Dermis lymphatic vessel endothelial cell (primary cell): ENCODE results near the gene IMPDH1. TPM values are rescaled to one million over a fixed set of nuclear protein-coding genes. Genes with fewer than 3 reads are reported as not detected.

Experiments used
- total RNA-seq: library from RNA; depleted of rRNA; stranded (reverse); fragments of >200 nt; gene quantifications from 2 replicates; pipeline ENCODE4 v1.2.1, GENCODE V29; 2014

The IMPDH1 gene
- 31.1 and 42.9 TPM in 2 replicates for total RNA-seq

DNA sequence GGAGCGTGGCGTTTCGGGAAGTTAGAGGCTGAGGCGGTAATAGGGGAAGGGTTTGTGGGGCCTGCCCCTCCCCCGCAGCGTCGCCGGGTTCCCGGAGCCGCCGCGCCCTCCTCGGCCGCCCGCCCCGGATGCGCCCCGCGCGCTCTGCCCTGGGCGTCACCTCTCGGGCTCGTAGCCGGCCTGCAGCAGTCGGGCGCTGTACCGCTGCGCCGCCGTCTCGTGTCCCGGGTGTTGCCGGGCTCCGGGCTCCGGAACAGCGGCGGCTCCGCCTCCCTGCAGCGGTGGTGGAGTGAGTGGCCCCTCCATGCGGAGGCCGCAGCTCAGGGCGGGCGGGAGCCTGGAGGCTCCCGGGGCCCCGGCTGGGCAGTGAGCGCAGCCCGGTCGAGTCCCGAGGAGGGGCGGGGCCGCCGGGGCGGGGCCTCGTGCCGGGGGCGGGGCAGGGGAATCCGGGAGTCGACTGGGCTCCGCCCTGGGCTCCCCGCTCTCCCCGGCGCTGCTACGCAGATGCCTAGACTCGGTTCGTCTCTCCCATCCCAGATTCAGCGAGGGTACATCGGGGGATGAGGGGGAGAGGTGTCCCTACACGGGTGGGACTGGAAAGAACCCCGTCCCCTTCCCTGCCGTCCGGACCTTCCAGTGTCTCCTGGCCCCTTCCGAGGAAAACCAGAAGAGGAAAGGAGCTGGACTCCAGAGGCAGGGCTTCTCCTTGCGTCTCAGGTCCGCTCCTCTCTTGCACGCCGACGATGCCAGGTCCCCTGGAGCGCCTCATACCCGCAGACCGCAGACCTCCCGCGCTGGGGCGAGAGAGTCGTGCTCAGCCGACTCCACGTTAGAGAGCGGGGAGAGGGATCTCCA is at the start of gene IMPDH1:
IMPDH1 (minus strand) TSS at position 387 of the 855 bp plus-strand sequence; CDS start at position 306, 81 bp downstream.

DNA sequence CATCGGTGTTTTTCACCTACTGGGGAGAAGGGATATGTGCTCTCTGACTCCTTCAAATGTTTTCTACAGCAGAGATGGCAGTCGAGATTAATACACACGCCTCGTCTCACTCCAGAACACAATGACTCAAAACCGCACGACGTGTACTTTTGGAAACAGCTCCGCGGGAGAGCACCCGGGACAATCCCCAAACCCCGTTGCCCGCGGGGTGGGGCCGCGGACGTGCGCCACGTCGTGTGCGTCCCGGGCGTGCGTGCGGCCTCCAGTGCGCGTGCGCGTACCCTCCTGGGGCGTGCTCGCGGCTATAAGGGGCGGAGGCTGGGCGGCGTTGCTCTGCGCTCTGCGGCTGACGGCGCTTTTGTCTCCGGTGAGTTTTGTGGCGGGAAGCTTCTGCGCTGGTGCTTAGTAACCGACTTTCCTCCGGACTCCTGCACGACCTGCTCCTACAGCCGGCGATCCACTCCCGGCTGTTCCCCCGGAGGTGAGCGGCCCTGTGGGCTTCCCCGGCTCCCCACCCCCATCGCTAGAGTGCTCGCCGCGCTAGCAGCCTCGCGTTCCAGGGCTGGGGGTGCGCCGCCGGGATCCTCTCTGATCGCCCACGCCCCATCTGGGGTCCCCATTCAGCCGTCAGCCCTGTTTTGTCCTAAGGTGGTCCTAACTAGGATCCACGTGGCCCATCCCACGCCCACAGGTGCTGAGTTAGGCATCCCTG is 45.9 kb upstream of the IMPDH1 start, which contains the start of gene HILPDA:
HILPDA (plus strand) TSS at position 336 of the 712 bp plus-strand sequence. CDS start 1,391 bp downstream, outside the sequence.

DNA sequence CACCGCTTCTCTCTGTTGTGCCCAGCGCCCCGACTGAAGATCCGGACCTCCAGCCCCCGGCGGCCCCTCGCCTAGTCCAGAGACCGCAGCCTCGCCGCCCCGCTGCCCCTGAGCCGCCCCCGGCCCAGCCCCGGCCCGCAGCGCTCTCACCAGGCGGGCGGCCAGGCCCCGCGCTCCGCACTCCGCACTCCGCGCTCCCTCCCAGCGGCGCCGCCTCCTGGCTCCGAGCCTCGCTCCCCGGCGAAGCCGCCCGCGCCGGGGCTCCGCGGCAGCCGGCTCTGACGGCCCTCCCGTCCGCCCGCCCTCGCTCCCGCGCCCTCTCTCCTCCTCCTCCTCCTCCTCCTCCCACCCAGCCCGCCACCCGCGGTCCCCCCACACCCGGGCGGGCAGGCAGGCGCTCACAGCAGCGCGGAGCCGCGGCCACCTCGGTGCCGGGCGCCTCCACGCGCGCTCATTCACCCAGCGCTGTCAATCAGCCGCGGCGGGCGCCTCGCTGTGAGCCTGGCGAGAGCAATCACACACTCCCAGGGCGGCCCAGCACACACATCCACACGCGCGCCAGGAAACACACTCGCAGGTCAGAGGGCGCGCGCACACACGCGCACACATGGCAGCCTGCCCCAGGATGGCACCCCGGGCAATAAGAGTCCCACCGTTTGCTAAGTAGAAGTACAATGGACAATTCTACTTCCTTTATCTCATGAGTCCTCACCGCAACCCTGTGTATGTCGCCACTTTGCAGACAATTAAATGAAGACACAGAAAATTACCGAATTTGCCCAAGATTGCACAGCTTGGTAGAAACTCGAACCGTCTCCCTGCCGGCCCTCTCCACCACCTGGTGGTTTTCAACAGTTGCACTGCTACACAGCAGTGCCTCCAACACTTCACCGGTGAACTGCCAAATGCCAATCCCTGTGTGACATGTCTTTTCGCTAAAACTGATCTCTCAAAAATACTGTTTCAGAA is 48.1 kb downstream of the IMPDH1 start, which contains the start of gene PRRT4:
PRRT4 (minus strand) TSS at position 280 of the 969 bp plus-strand sequence.

DNA sequence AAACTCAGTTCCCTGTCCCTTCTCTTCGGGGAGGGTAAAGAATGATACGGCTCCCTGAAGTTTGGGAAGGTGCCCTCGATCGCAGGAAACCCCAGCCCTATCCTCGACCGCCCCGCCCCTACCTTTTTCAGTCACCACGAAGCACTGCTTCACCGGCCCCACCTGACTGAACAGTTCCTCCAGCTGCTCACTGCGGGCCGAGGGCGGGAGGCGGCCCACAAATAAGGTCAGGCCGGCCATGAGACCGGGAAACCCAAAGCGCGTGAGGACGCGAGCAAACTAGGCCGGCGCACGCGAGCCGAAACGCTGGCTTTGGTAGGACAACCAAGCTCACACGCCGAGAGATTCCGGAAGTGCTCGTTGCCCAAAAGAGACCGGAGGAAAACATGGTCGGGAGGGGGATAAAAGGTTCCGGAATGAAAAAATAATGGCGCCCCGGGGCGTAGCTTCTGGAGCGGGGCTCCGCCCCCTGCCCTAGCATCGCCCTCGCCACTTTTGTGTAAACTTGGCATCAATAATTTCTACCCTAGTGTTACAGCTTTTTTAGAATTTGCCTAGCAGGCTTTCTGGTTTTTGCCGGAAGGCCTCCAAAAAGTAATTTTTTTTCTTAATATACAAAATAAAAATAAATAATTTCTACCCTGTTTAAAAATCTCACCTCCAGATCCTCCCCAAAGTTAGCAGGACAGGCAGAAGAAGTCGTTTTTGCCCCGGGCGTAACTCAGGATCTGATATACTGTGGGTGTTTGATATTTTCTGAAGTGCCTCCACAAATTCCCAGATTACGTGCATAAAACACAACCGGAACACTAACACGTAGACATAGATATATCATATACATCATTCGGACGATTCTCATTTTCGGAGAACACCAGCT is 66.0 kb downstream of the IMPDH1 start, which contains the start of gene RBM28:
RBM28 (minus strand) TSS at position 355 of the 877 bp plus-strand sequence; CDS start at position 240, 115 bp downstream.

Other genes with a start within 250 kb of the IMPDH1 start
- gene LEP, start 168.7 kb downstream of the IMPDH1 start, total RNA-seq, result not detected in 2 replicates
- gene RBM28, start 66.1 kb downstream of the IMPDH1 start, total RNA-seq, result 7.0 and 15.5 TPM in 2 replicates
- not detected in 2 replicates for gene PRRT4, start 48.3 kb downstream of the IMPDH1 start, total RNA-seq
- gene HILPDA, start 45.9 kb upstream of the IMPDH1 start, total RNA-seq, result 6.9 and 9.1 TPM in 2 replicates
- 21.3 and 25.9 TPM in 2 replicates for gene METTL2B, start 66.8 kb upstream of the IMPDH1 start, total RNA-seq